ENCODE measurements around the gene CCDC149.

CCDC149 gene

DNA sequence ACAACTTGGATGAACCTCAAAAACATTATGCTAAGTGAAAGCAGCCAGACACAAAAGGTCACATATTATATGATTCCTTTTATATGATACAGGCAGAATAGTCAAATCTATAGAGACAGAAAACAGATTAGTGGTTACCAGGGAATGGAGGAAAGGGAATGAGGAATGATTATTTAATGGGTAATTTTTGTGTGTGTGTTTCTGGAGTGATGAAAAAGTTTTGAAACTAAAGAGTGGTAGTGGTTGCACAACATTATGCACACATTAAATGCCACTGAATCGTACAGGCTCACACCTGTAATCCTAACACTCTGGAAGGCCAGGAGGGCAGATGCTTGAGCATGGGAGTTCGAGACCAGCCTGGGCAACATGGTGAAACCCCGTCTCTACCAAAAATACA is 137.1 kb downstream of the CCDC149 start:
- H3K4me3 ChIP-seq (ENCODE audit: low read length), result no peak overlapping the region
- TF ChIP-seq, protein P1, sequence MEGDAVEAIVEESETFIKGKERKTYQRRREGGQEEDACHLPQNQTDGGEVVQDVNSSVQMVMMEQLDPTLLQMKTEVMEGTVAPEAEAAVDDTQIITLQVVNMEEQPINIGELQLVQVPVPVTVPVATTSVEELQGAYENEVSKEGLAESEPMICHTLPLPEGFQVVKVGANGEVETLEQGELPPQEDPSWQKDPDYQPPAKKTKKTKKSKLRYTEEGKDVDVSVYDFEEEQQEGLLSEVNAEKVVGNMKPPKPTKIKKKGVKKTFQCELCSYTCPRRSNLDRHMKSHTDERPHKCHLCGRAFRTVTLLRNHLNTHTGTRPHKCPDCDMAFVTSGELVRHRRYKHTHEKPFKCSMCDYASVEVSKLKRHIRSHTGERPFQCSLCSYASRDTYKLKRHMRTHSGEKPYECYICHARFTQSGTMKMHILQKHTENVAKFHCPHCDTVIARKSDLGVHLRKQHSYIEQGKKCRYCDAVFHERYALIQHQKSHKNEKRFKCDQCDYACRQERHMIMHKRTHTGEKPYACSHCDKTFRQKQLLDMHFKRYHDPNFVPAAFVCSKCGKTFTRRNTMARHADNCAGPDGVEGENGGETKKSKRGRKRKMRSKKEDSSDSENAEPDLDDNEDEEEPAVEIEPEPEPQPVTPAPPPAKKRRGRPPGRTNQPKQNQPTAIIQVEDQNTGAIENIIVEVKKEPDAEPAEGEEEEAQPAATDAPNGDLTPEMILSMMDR (IDR thresholded peaks at IDR 0.05; ENCODE audit: insufficient read depth, low read depth, low read length, missing control alignments), result no peak

DNA sequence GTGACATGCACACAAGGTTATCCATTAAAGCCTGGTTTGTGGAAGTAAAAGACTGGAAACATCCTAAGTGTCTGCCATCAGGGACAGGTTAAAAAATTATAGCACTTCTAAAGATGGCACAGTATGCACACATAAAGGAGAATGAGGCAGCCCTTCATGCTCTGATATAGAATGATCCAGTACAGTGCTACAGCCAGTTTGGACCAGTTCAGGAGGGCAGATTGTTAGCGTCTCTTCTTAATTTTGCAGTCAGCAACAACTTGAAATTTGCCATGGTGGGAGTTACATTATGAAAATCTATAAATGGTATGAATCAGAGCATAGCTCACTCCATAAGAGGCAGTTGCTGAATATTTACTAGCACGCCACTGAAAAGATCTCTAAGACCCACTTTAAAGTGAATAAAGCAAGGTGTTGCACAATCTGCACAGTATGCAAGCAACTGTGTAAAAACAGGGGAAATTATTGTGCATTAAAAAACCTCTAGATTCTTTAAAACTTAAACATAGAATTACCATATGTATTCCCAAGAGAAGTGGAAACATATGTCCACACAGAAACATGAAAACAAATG is 137.7 kb downstream of the CCDC149 start:
- TF ChIP-seq, protein P1 (IDR thresholded peaks at IDR 0.05; ENCODE audit: insufficient read depth, low read depth, low read length, missing control alignments), result no peak
- DNase-seq (ENCODE audit: low read depth), result no peak
- no peak overlapping the region for H3K4me3 ChIP-seq (ENCODE audit: low read length)

More for the DNA sequence above, 137.1 kb downstream of the CCDC149 start:
- no peak for DNase-seq (ENCODE audit: low read depth)

DNA sequence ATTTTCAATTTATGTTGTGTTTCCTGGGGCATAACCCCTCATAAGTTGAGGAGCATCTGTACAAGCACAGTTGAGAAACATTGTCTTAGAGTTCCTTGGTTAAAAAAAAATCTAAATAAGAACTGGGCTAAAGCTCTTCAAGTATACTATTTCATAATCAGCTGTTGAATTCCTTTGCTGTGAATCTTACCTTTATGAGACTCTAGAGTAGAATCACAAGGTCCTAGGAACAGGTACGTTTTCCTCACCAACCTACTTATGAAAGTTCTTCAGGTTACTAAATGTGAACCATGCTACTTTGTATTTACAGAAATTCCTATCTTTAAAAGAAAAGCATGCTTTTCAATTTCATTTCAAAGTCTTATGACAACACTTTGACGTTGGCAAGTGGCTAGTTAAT is 138.4 kb downstream of the CCDC149 start:
- TF ChIP-seq, protein P1 (IDR thresholded peaks at IDR 0.05; ENCODE audit: insufficient read depth, low read depth, low read length, missing control alignments), result no peak
- no peak overlapping the region for H3K4me3 ChIP-seq (ENCODE audit: low read length)
- DNase-seq (ENCODE audit: low read depth), result peak; percentile 73

DNA sequence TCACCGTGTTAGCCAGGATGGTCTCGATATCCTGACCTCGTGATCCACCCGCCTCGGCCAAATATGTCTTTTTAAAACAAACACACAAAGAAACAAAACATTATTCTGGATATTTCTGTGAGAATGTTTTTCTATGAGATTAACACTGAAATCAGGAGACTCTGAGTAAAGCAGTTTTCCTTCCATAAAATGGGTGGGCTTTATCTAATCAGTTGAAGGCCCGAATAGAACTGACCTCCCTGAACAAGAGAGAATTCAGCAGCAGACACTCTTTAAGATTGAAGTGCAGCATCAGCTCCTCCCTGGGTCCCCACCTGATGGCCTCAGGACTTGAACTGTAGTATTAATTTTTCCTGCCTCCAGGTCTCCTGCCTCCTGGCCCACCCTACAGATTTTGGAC is 139.9 kb downstream of the CCDC149 start:
- TF ChIP-seq, protein P1 (IDR thresholded peaks at IDR 0.05; ENCODE audit: insufficient read depth, low read depth, low read length, missing control alignments), result no peak
- no peak overlapping the region for H3K4me3 ChIP-seq (ENCODE audit: low read length)
- no peak for DNase-seq (ENCODE audit: low read depth)

DNA sequence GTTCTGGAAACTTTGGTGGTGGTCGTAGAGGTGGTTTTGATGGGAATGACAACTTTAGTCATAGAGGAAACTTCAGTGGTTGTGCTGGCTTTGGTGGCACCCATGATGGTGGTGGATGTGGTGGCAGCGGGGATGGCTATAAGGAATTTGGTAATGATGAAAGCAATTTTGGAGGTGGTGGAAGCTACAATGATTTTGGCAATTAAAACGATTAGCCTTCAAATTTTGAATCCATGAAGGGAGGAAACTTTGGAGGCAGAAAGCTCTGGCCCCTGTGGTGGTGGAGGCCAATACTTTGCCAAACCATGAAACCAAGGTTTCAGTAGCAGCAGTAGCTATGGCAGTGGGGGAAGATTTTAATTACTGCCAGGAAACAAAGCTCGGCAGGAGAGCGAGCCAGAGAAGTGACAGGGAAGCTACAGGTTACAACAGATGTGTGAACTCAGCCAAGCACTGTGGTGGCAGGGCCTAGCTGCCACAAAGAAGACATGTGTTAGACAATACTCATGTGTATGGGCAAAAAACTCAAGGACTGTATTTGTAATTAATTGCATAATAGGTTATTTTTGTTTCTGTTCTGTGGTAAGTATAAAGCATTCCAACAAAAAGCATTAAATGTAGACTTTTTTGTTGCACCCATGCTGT is 140.7 kb downstream of the CCDC149 start:
- TF ChIP-seq, protein P1 (IDR thresholded peaks at IDR 0.05; ENCODE audit: insufficient read depth, low read depth, low read length, missing control alignments), result no peak
- H3K4me3 ChIP-seq (ENCODE audit: low read length), result no peak overlapping the region
- no peak for DNase-seq (ENCODE audit: low read depth)

DNA sequence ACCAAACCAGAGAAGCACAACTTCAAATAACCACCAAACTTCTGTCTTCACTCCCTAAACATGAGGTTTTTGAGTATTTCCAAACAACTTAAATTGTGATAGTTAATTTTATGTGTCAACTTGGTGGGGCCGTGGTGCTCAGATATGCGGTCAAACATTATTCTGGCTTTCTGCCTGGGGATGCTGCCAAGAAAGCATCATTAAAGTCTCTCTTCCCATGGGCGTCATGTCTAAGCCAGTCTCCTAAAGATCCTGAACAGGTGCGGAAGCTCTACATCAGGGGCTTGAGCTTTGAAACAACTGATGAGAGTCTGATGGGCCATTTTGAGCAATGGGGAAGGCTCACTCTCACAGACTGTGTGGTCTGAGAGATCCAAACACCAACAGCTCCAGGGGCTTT is 141.6 kb downstream of the CCDC149 start:
- no peak overlapping the region for H3K4me3 ChIP-seq (ENCODE audit: low read length)
- TF ChIP-seq, protein P1 (IDR thresholded peaks at IDR 0.05; ENCODE audit: insufficient read depth, low read depth, low read length, missing control alignments), result no peak
- DNase-seq (ENCODE audit: low read depth), result no peak

DNA sequence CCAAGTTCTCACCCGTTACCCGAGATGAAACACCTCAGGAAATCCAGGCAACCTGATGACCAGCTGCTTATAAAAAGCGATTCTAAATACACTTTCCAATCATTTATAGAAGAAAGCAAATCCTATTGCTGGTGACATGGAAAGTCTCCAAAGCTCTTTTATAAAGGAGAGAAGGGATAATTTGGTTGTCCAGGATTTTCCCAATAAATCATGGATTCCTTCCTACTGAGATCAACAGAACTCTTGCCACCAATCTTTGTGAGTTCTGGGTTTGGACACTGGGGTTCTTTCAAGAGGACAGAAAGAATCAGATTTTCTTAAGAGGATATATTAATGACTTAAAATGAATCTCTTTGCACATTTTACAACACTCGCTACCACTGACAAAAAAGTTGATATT is 142.2 kb downstream of the CCDC149 start:
- no peak for DNase-seq (ENCODE audit: low read depth)
- TF ChIP-seq, protein P1 (IDR thresholded peaks at IDR 0.05; ENCODE audit: insufficient read depth, low read depth, low read length, missing control alignments), result no peak
- H3K4me3 ChIP-seq (ENCODE audit: low read length), result no peak overlapping the region
